ENCODE measurements around the gene ALOX5AP.

Gene ALOX5AP

DNA sequence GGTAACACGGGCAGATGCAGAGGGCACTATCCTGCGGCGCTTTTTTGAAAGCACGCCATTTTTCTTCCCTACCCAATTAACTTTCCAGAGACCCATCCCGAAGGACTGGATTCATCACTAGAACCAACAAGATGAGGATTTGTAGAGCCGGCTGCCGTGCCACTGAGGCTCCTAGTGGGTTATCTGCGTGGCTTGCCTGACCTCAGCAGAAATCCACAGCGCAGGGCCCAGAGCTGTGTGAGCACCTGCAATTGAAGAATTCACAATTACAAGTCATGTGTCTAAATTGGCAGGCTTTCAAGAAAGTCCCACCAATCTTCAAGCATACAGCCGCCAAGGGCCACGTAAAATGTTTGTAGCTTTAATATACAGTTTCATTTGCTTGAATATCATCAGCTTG lies 75.5 kb downstream of the ALOX5AP start:
- peak overlapping the region; percentile 45 for H3K27ac ChIP-seq
- no peak for DNase-seq (ENCODE audit: low read depth, low spot score)
